HepG2 (cell line): ENCODE results near the gene DDR1. TPM values are rescaled to one million over a fixed set of nuclear protein-coding genes. Genes with fewer than 3 reads are reported as not detected.

Experiments
- ATRX ChIP-seq: sonication (generic); formaldehyde crosslinking; IDR thresholded peaks from 2 replicates; pipeline ENCODE4 v1.4.0; 2020; ENCODE audit warnings: missing genetic modification reagents, borderline replicate concordance
- BCL3 ChIP-seq: sonication (generic); formaldehyde crosslinking; IDR thresholded peaks from 2 replicates; pipeline ENCODE4 v1.5.1; 2020; ENCODE audit warnings: mild to moderate bottlenecking, missing genetic modification reagents, moderate library complexity
- HDAC1 ChIP-seq: sonication (generic); formaldehyde crosslinking; IDR thresholded peaks from 2 replicates; pipeline ENCODE4 v1.5.1; 2020; ENCODE audit warnings: mild to moderate bottlenecking, missing genetic modification reagents
- IRX3 ChIP-seq: sonication (generic); formaldehyde crosslinking; IDR thresholded peaks from 2 replicates; pipeline ENCODE4 v1.8.1; 2023; ENCODE audit warnings: mild to moderate bottlenecking, low read depth, missing genetic modification reagents, borderline replicate concordance
- MED1 ChIP-seq: sonication (generic); formaldehyde crosslinking; IDR thresholded peaks from 2 replicates; pipeline ENCODE4 v1.4.0; 2020; ENCODE audit warnings: missing genetic modification reagents
- PATZ1 ChIP-seq: sonication (generic); formaldehyde crosslinking; IDR thresholded peaks from 2 replicates; pipeline ENCODE4 v1.4.0; 2020; ENCODE audit warnings: missing genetic modification reagents
- RFX3 ChIP-seq: IDR thresholded peaks from 2 replicates; pipeline ENCODE4 v1.6.1; 2016; ENCODE audit warnings: missing biosample characterization, missing genetic modification reagents
- RNF2 ChIP-seq: fragments of 450-650 bp; conservative IDR thresholded peaks from 2 replicates; pipeline ENCODE4 v1.6.1; 2016; ENCODE audit warnings: low read depth
- SNAPC4 ChIP-seq: sonication (generic); formaldehyde crosslinking; IDR thresholded peaks from 2 replicates; pipeline ENCODE4 v1.4.0; 2020; ENCODE audit warnings: mild to moderate bottlenecking, missing genetic modification reagents
- ZBTB2 ChIP-seq: sonication (generic); formaldehyde crosslinking; IDR thresholded peaks from 2 replicates; pipeline ENCODE4 v1.8.0; 2022; ENCODE audit warnings: low read depth, missing genetic modification reagents
- ZNF414 ChIP-seq: sonication (generic); formaldehyde crosslinking; IDR thresholded peaks from 2 replicates; pipeline ENCODE4 v1.5.0; 2020; ENCODE audit warnings: missing genetic modification reagents
- ZNF430 ChIP-seq: sonication (generic); formaldehyde crosslinking; IDR thresholded peaks from 2 replicates; pipeline ENCODE4 v1.9.0; 2021; ENCODE audit warnings: mild to moderate bottlenecking, missing genetic modification reagents
- ZNF720 ChIP-seq: sonication (generic); formaldehyde crosslinking; IDR thresholded peaks from 2 replicates; pipeline ENCODE4 v1.4.0; 2020; ENCODE audit warnings: missing genetic modification reagents
- polyA plus RNA-seq, 8 experiments: library from polyadenylated mRNA; depleted of rRNA in 3 of 8; stranded (reverse) in 7 of 8; unstranded in 1 of 8; fragments of >200 nt; fragmentation: Illumina TruSeq in 4 of 8; extraction: Trizol in 4 of 8; gene quantifications; 2 replicates each; pipeline versions ENCODE4 v1.2.1 to v1.2.3, GENCODE V29; 2011 to 2016; ENCODE audit warnings: low read depth in 4 of 8, missing spikeins in 1 of 8, mixed read lengths in 1 of 8; ENCODE audit not compliant: insufficient read depth in 1 of 8
- total RNA-seq, 5 experiments: library from RNA; depleted of rRNA; stranded (reverse); fragments of >200 nt; fragmentation: Illumina TruSeq; extraction: Trizol; gene quantifications; 2 replicates each; pipeline ENCODE4 v1.2.3, GENCODE V29; 2016; ENCODE audit warnings: low read depth in 1 of 5

DDR1 gene
- total and polyA plus RNA-seq, 2 of the 13 experiments (the other 11 are each of a cell fraction or from before 2014, with no cell fraction given): 16.7 to 20.2 TPM

GRCh38 chr6:30884521-30885480 is 482 bp downstream of the DDR1 start (continued):
- TF ChIP-seq SNAPC4: 0 out of 2 replicates have a peak, but pooled peaks have one; percentile 49
- no peak for TF ChIP-seq RFX3 (CRISPR knock-in tag)
- no peak for TF ChIP-seq ATRX (CRISPR knock-in tag)
- TF ChIP-seq PATZ1 (CRISPR knock-in tag): peak; percentile 37; the same call in 1 of the 2 replicates
- no peak for TF ChIP-seq BCL3 (CRISPR knock-in tag)
- no peak for TF ChIP-seq MED1 (CRISPR knock-in tag)
- no peak for TF ChIP-seq RNF2
- TF ChIP-seq ZNF720 (CRISPR knock-in tag): no peak
- TF ChIP-seq ZNF430 (CRISPR knock-in tag): no peak
- no peak for TF ChIP-seq IRX3 (CRISPR knock-in tag)
- TF ChIP-seq ZNF414 (CRISPR knock-in tag): no peak
- TF ChIP-seq HDAC1 (CRISPR knock-in tag): no peak
- TF ChIP-seq ZBTB2 (CRISPR knock-in tag): no peak
